ENCODE measurements around the gene EXOC6B. TPM values are rescaled to one million over a fixed set of nuclear protein-coding genes. Genes with fewer than 3 reads are reported as not detected.

Gene EXOC6B
- total RNA-seq, 4 donors from 2014 or later: 22.6 to 47.3 (median 32.5) TPM

DNA sequence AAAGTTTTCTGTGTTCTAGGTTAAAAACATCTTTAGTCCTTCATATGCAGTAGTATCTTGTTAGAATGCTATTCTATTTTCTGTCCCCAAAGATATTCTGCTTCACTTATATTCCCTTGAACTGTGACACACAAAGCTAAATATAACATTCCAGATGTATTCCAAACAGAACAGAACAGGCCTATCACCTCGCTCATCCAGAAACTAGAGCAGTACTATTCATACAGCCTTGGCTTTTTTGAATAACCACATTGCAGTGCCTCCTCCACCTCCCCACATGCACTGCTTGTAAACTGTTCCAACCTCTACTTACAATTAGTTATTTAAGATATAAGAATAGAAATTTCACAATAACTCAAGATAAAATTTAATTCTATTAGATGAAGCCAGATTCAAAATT, 196.8 kb downstream of the EXOC6B start:
- H3K4me1 ChIP-seq: peaks cover 4 to 5% of the 10 kb centered on the region in 2 donors
- H3K36me3 ChIP-seq: no peaks in the 10 kb centered on the region
- H3K27me3 ChIP-seq: no peaks in the 10 kb centered on the region
- intact Hi-C loops (cut with DNase I): no loop called here
- TF ChIP-seq POLR2A (IDR thresholded peaks at IDR 0.05): no peak
- TF ChIP-seq CTCF (IDR thresholded peaks at IDR 0.05): no peak
- H3K4me3 ChIP-seq (replicated peaks in 1 of 3): no peak overlapping the region
- no peak overlapping the region for H3K27ac ChIP-seq
- 89 to 91% methylated on average over 1 of the region's 1 CpG for WGBS, 2 donors
- DNase-seq: no peak
- no peaks in the 10 kb centered on the region for H3K9me3 ChIP-seq

- no peaks in the 10 kb centered on the region for H3K36me3 ChIP-seq
- no peaks in the 10 kb centered on the region for H3K9me3 ChIP-seq
- no peak for DNase-seq
- TF ChIP-seq CTCF (IDR thresholded peaks at IDR 0.05) (no peak), POLR2A (IDR thresholded peaks at IDR 0.05) (no peak)
- intact Hi-C loops (cut with DNase I): no loop called here
- peaks cover 4 to 5% of the 10 kb centered on the region in 2 donors for H3K4me1 ChIP-seq
- no peak overlapping the region for H3K4me3 ChIP-seq (replicated peaks in 1 of 3)
- no peak overlapping the region for H3K27ac ChIP-seq
- H3K27me3 ChIP-seq: no peaks in the 10 kb centered on the region
- 96% methylated on average over 1 of the region's 1 CpG for WGBS, 2 donors
Measured at GRCh38 chr2:72627083-72627482, 198.8 kb downstream of the EXOC6B start.

GRCh38 chr2:72625366-72625765, 200.5 kb downstream of the EXOC6B start:
- WGBS, 2 donors: 70 to 75% methylated on average over 1 of the region's 1 CpG
- TF ChIP-seq POLR2A (IDR thresholded peaks at IDR 0.05) (no peak), CTCF (IDR thresholded peaks at IDR 0.05) (no peak)
- H3K36me3 ChIP-seq: no peaks in the 10 kb centered on the region
- no peak for DNase-seq
- H3K4me3 ChIP-seq (replicated peaks in 1 of 3): no peak overlapping the region
- H3K4me1 ChIP-seq: peaks cover 0 to 4% of the 10 kb centered on the region in 2 donors
- no peaks in the 10 kb centered on the region for H3K27me3 ChIP-seq
- H3K27ac ChIP-seq: no peak overlapping the region
- no peaks in the 10 kb centered on the region for H3K9me3 ChIP-seq
- intact Hi-C loops (cut with DNase I): no loop called here

GRCh38 chr2:72623481-72623880, 202.4 kb downstream of the EXOC6B start:
- no peak for DNase-seq
- TF ChIP-seq CTCF (IDR thresholded peaks at IDR 0.05) (no peak), POLR2A (IDR thresholded peaks at IDR 0.05) (no peak)
- Histone ChIP-seq H3K36me3 (no peaks in the 10 kb centered on the region), H3K4me1 (no peaks in the 10 kb centered on the region), H3K27me3 (no peaks in the 10 kb centered on the region), H3K4me3 (replicated peaks in 1 of 3) (no peak overlapping the region), H3K27ac (no peak overlapping the region), H3K9me3 (no peaks in the 10 kb centered on the region)
- intact Hi-C loops (cut with DNase I): no loop called here

DNA sequence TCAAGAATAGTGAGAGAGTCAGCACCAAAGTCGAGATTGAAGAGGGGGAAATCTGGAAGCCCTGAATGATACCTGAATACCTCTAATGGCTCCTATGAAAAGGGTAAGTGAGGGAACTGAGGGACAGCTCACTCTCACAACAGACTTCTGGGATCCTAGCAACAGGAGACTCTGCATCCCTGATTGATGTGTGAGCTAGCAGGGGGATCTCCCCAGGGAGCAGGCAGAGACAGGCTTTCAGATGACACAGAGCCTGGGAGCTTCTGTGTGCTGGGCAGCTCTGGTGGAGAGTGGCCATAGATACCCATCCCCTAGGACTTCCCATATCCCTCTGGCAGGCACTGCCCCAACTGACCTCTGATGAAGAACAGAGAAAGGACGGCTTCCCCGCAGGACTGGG, 206.2 kb downstream of the EXOC6B start:
- Histone ChIP-seq H3K27ac (no peak overlapping the region), H3K27me3 (no peaks in the 10 kb centered on the region), H3K9me3 (no peaks in the 10 kb centered on the region), H3K4me3 (replicated peaks in 1 of 3) (no peak overlapping the region), H3K36me3 (no peaks in the 10 kb centered on the region), H3K4me1 (no peaks in the 10 kb centered on the region)
- DNase-seq: no peak
- TF ChIP-seq CTCF (IDR thresholded peaks at IDR 0.05) (no peak), POLR2A (IDR thresholded peaks at IDR 0.05) (no peak)
- intact Hi-C loops (cut with DNase I): no loop called here
- WGBS, 2 donors: 80 to 90% methylated on average over 2 to 3 of the region's 3 CpGs
